Tibial artery (tissue), 4 donors: Measurements from ENCODE around the gene PDIA6.

Source experiments
- DNase-seq, 2 donors: peaks; one replicate each; pipeline ENCODE4 v3.0.0-alpha.2; 2019
- H3K27ac ChIP-seq, 2 donors: fragments of 200-600 bp; sonication (generic) in 1 of 2; 1 replicate in 1 of 2; 2 replicates in 1 of 2; pipeline ENCODE4 v1.5.1; 2018 to 2019; ENCODE audit warnings: mild to moderate bottlenecking in 1 of 2
- H3K27me3 ChIP-seq, 2 donors: fragments of 200-600 bp; sonication (generic) in 1 of 2; one replicate each; pipeline versions ENCODE4 v1.5.1 to v1.6.0; 2016 to 2019
- H3K36me3 ChIP-seq, 3 donors: fragments of 200-600 bp; sonication (generic) in 2 of 3; one replicate each; pipeline ENCODE4 v1.5.1; 2016 to 2019; ENCODE audit warnings: mild to moderate bottlenecking in 2 of 3
- H3K4me1 ChIP-seq, 4 donors: fragments of 200-600 bp; sonication (generic) in 2 of 4; 1 replicate in 3 of 4; 2 replicates in 1 of 4; pipeline ENCODE4 v1.5.1; 2016 to 2019
- H3K4me3 ChIP-seq, 2 donors: fragments of 200-600 bp; sonication (generic) in 1 of 2; 1 replicate in 1 of 2; 2 replicates in 1 of 2; pipeline ENCODE4 v1.5.1; 2018 to 2019; ENCODE audit warnings: mild to moderate bottlenecking in 2 of 2
- H3K9me3 ChIP-seq, 3 donors: fragments of 200-600 bp; sonication (generic) in 1 of 3; one replicate each; pipeline ENCODE4 v1.5.1; 2016 to 2019
- intact Hi-C: fragments of 100-400 bp; cut with DNase I; formaldehyde crosslinking; loops from one replicate; pipeline ENCODE4 v1.15.0; 2023; ENCODE audit warnings: low total_unique reads
- TF ChIP-seq, protein P1 (sequence below), 2 experiments: fragments of 200-600 bp in 1 of 2; fragments of 450-650 bp in 1 of 2; IDR thresholded peaks; one replicate each; pipeline ENCODE4 v1.5.1; 2017 to 2019; ENCODE audit warnings: antibody characterized with exemption in 2 of 2, mild to moderate bottlenecking in 1 of 2, moderate library complexity in 1 of 2

PDIA6 gene

DNA sequence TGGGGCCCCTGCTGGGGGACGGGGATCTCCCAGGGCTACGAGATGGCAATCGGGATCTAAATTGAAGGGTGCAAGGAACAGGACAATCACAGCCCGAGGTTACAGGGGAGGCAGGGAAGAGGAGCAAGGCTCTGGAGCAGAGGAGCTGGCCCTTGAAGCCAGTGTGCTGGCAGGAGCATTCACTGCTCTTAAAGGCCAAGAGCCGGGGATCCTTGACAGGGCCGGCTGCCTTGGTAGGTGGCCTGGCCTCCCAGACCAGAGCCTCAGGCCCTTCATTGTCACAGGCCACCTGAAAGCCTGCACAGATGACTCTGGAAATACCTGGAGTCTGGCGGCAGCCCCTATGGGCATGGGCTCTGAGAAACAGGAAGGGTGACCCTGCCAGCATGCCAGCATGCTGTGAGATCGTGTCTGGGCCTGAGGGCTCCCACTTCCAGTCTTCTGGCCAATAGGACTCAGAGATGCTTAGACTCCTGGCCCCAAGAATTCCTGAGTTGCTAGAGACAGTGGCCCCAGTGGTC, 38.7 kb downstream of the PDIA6 start:
- Histone ChIP-seq H3K4me1 (peaks cover 0 to 5% (median 0%) of the 10 kb centered on the region in 4 donors), H3K27ac (no peak overlapping the region), H3K4me3 (no peak overlapping the region), H3K9me3 (no peaks in the 10 kb centered on the region), H3K36me3 (peaks cover 3 to 16% (median 9%) of the 10 kb centered on the region in 3 donors), H3K27me3 (no peaks in the 10 kb centered on the region)
- TF ChIP-seq, protein P1, sequence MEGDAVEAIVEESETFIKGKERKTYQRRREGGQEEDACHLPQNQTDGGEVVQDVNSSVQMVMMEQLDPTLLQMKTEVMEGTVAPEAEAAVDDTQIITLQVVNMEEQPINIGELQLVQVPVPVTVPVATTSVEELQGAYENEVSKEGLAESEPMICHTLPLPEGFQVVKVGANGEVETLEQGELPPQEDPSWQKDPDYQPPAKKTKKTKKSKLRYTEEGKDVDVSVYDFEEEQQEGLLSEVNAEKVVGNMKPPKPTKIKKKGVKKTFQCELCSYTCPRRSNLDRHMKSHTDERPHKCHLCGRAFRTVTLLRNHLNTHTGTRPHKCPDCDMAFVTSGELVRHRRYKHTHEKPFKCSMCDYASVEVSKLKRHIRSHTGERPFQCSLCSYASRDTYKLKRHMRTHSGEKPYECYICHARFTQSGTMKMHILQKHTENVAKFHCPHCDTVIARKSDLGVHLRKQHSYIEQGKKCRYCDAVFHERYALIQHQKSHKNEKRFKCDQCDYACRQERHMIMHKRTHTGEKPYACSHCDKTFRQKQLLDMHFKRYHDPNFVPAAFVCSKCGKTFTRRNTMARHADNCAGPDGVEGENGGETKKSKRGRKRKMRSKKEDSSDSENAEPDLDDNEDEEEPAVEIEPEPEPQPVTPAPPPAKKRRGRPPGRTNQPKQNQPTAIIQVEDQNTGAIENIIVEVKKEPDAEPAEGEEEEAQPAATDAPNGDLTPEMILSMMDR (IDR thresholded peaks at IDR 0.05), result no peak
- intact Hi-C loops, result no loop called here
- no peak for DNase-seq

DNA sequence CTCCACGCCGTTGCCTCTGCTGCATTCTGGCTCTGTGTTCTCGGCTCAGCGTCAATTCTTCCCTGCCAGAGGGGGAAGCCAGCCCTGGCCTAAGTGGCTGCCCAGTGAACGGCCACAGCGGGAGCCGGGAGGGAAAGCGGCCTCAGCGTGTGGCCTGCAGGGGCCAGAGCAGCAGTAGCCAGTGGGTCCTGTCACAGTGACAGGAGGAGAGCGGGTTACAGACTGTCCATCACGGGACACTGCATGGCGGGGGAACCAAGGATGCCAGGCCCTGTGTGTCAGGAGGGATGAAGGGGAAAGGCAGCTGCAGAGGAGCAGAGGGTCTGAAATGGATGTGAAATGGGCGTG, 39.7 kb downstream of the PDIA6 start:
- Histone ChIP-seq H3K27me3 (no peaks in the 10 kb centered on the region), H3K36me3 (peaks cover 0 to 5% (median 0%) of the 10 kb centered on the region in 3 donors), H3K9me3 (no peaks in the 10 kb centered on the region), H3K27ac (no peak overlapping the region), H3K4me1 (peaks cover 0 to 5% (median 0%) of the 10 kb centered on the region in 4 donors), H3K4me3 (no peak overlapping the region)
- peak in 1 of 2 donors; percentile 63 for DNase-seq
- intact Hi-C loops, result no loop called here
- TF ChIP-seq, protein P1 (IDR thresholded peaks at IDR 0.05), result no peak

DNA sequence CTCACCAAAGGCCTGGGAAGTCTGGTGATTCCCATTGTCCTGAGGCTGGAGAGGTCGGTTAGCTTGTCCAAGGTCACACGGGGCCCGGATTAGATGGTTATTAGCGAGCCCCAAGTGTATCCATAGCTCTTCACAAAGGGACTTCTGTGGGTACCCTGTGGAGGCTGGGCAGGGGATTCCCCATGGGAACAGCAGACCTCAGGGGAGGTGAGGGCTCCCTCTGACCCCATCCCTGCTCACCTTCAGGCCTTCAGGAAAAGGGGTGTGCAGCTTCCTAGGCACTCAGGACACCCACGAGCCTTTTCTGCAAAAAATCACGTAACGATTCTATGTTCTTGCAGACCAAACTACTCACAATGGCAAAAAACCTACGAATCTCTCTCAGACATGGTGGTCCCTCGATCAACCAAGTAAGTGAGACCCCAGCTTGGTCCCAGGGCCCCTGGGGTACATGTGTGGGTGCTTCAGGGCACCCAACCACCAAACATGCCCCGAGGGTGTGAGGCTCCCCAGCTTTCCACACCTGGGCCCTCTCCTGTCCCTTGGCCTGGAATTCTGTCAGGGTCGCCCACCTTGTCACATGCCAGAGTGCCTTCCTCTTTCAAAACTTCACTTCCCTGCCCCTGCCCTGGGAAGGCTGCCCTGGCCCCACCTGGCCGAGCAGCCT, 40.3 kb downstream of the PDIA6 start:
- peak in 1 of 2 donors; percentile 46 for DNase-seq
- Histone ChIP-seq H3K9me3 (no peaks in the 10 kb centered on the region), H3K4me1 (peaks cover 0 to 5% (median 0%) of the 10 kb centered on the region in 4 donors), H3K36me3 (peaks cover 0 to under 1% (median 0%) of the 10 kb centered on the region in 3 donors), H3K27me3 (no peaks in the 10 kb centered on the region), H3K4me3 (no peak overlapping the region), H3K27ac (no peak overlapping the region)
- intact Hi-C loops, result no loop called here
- TF ChIP-seq, protein P1 (IDR thresholded peaks at IDR 0.05), result no peak

DNA sequence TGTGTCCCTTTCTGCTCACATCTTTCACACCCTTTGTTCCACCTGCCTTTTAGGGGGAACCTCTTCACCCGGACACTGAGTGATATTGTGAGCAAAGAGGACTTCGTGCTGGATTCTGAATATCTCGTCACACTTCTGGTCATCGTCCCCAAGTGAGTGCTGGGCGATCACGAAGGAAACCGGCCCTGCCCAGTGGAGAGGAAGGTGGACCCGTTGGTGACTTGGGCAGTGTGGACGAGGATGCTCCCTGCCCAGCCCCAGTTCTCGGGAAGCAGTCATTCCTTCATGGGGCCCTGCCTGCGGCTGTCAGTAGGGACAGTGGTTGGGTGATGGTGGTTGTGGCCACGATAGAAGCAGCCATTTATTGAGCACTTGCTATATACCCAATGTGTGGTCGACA, 40.8 kb downstream of the PDIA6 start:
- Histone ChIP-seq H3K4me3 (no peak overlapping the region), H3K4me1 (peaks cover 0 to 5% (median 0%) of the 10 kb centered on the region in 4 donors), H3K27ac (no peak overlapping the region), H3K27me3 (no peaks in the 10 kb centered on the region), H3K9me3 (no peaks in the 10 kb centered on the region), H3K36me3 (no peaks in the 10 kb centered on the region)
- TF ChIP-seq, protein P1 (IDR thresholded peaks at IDR 0.05), result no peak
- peak in 1 of 2 donors; percentile 29 for DNase-seq
- intact Hi-C loops, result no loop called here

DNA sequence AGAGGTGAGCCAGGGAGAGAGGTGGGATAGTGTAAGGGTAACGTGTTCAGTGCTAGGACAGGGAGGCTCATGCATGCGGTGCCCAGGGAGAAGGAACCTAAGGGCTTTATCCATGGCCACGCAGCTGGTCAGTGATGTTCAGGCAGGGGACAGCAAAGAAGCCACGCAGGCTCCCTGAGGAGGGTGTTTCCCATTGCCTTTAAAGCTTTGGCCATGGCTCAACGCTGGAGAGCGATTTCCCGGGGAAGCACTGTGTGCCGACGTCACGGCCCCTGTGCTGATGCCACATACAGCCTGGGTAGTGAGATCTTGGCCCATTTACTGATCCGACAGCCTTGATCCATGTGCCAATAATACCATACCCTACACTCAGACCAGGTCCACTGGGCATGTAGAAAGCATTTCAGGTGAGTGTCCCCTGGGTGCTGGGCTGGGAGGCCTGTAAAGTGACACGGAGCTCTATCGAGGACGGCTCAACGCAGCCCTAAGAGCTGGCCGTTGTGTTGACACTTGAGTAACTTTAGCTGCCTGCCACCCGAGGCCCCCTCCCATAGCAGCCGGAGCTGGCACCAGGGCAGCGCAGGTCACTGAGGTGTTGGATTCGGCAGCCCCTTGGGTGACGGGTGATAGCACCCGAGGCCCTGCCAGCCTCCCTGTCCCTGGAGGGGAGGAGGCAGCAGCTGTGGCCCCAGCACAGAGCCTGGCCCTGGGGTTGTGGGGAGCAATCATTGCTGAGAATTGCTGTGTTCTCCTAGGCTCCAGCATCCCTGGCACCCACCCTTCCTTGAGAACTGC, 41.4 kb downstream of the PDIA6 start:
- no peak overlapping the region for H3K4me3 ChIP-seq
- no peaks in the 10 kb centered on the region for H3K27me3 ChIP-seq
- no peak overlapping the region for H3K27ac ChIP-seq
- no peaks in the 10 kb centered on the region for H3K9me3 ChIP-seq
- H3K36me3 ChIP-seq, result no peaks in the 10 kb centered on the region
- H3K4me1 ChIP-seq, result peaks cover 0 to 5% (median 0%) of the 10 kb centered on the region in 4 donors
- intact Hi-C loops, result no loop called here
- peak in 1 of 2 donors; percentile 48 for DNase-seq
- TF ChIP-seq, protein P1 (IDR thresholded peaks at IDR 0.05), result no peak
